ENCODE measurements around the gene TBX20.

GRCh38 chr7:35252612-35253459, 1.1 kb downstream of the TBX20 start:
- no peak for TF ChIP-seq CTCF (IDR thresholded peaks at IDR 0.05)
- TF ChIP-seq POLR2A (IDR thresholded peaks at IDR 0.05), result no peak
